Upper lobe of left lung (tissue), 4 donors: ENCODE results near the gene HAND2.

Source experiments
- POLR2A ChIP-seq, 4 donors: fragments of 450-650 bp; IDR thresholded peaks; one replicate each; pipeline ENCODE4 v1.5.1; 2016 to 2017; ENCODE audit warnings: antibody characterized with exemption in 4 of 4, mild to moderate bottlenecking in 2 of 4
- POLR2AphosphoS5 ChIP-seq, 2 donors: sonication (generic); formaldehyde crosslinking; IDR thresholded peaks; one replicate each; pipeline ENCODE4 v1.5.1; 2017; ENCODE audit warnings: antibody characterized with exemption in 2 of 2
- TF ChIP-seq, protein P1 (sequence below), 6 experiments: fragments of 450-650 bp in 4 of 6; fragments of 200-600 bp in 2 of 6; sonication (generic) in 2 of 6; IDR thresholded peaks; one replicate each; pipeline ENCODE4 v1.5.1; 2016 to 2019; ENCODE audit warnings: antibody characterized with exemption in 6 of 6

DNA sequence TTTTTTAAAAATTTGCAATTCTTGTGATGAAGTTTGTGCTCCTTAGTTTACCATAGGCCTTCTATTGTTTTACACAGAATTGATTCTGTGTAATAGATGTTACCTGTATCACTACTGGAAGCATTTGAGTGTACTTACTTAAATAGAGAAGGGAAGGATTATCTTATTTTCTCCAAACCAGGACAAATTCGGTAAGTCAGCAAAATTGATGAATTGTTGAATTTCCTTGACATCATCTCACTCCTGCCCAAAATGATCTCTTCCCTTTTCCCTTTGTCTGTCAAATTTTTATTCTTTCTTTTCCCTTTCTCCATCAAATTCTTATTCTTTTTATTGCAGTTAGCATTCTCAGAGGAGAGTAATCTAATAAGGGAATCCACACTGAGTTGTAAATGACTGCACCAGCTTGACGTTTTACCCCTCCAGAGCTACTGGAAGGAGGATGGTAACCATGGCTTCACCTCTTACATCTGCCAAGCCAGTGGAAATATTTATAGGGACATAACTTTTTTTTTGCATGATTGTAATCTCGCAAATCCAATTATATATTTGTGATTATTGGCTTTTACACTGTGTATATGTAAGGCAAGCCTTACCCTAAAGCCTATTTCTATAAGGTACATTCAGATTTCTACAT, 42.6 kb upstream of the HAND2 start:
- TF ChIP-seq POLR2AphosphoS5 (IDR thresholded peaks at IDR 0.05), result no peak
- TF ChIP-seq, protein P1, sequence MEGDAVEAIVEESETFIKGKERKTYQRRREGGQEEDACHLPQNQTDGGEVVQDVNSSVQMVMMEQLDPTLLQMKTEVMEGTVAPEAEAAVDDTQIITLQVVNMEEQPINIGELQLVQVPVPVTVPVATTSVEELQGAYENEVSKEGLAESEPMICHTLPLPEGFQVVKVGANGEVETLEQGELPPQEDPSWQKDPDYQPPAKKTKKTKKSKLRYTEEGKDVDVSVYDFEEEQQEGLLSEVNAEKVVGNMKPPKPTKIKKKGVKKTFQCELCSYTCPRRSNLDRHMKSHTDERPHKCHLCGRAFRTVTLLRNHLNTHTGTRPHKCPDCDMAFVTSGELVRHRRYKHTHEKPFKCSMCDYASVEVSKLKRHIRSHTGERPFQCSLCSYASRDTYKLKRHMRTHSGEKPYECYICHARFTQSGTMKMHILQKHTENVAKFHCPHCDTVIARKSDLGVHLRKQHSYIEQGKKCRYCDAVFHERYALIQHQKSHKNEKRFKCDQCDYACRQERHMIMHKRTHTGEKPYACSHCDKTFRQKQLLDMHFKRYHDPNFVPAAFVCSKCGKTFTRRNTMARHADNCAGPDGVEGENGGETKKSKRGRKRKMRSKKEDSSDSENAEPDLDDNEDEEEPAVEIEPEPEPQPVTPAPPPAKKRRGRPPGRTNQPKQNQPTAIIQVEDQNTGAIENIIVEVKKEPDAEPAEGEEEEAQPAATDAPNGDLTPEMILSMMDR (IDR thresholded peaks at IDR 0.05), result no peak
- TF ChIP-seq POLR2A (IDR thresholded peaks at IDR 0.05), result no peak
